Smooth muscle cell (in vitro differentiated cells): Measurements from ENCODE around the gene DNMT1. TPM values are rescaled to one million over a fixed set of nuclear protein-coding genes. Genes with fewer than 3 reads are reported as not detected.

ENCODE experiments used
- DNase-seq: peaks from one replicate; lab custom pipeline; 2025; ENCODE audit not compliant: unreplicated experiment; lab: John Stamatoyannopoulos, UW
- H2AFZ ChIP-seq: fragments of 200-600 bp; sonication (generic); 2 replicates; pipeline ENCODE4 v1.6.0; 2016; ENCODE audit warnings: antibody characterized with exemption, low read depth, mild to moderate bottlenecking
- H3F3A ChIP-seq: fragments of 200-600 bp; sonication (generic); 2 replicates; pipeline ENCODE4 v1.6.0; 2017; ENCODE audit warnings: antibody characterized with exemption, low read depth
- H3K27ac ChIP-seq: fragments of 200-600 bp; sonication (generic); 2 replicates; pipeline ENCODE4 v1.5.1; 2016; ENCODE audit warnings: low read depth, mild to moderate bottlenecking
- H3K27me3 ChIP-seq: fragments of 200-600 bp; sonication (generic); 2 replicates; pipeline ENCODE4 v1.6.1; 2016; ENCODE audit warnings: low read depth, mild to moderate bottlenecking
- H3K36me3 ChIP-seq: fragments of 200-600 bp; sonication (generic); 2 replicates; pipeline ENCODE4 v1.5.1; 2016; ENCODE audit warnings: low read depth
- H3K4me1 ChIP-seq: fragments of 200-600 bp; sonication (generic); 2 replicates; pipeline ENCODE4 v1.5.1; 2016; ENCODE audit warnings: low read depth
- H3K4me2 ChIP-seq: fragments of 200-600 bp; sonication (generic); 2 replicates; pipeline ENCODE4 v1.6.0; 2016; ENCODE audit warnings: mild to moderate bottlenecking
- H3K4me3 ChIP-seq: fragments of 200-600 bp; sonication (generic); 2 replicates; pipeline ENCODE4 v1.5.1; 2016; ENCODE audit warnings: mild to moderate bottlenecking
- H3K79me2 ChIP-seq: fragments of 200-600 bp; sonication (generic); 2 replicates; pipeline ENCODE4 v1.6.0; 2016; ENCODE audit warnings: low read depth, mild to moderate bottlenecking
- H3K9ac ChIP-seq: fragments of 200-600 bp; sonication (generic); 2 replicates; pipeline ENCODE4 v1.6.0; 2016; ENCODE audit warnings: low read depth
- H3K9me3 ChIP-seq: fragments of 200-600 bp; sonication (generic); replicated peaks from 2 replicates; pipeline ENCODE4 v1.5.1; 2016; ENCODE audit warnings: low read depth
- H4K20me1 ChIP-seq: fragments of 200-600 bp; sonication (generic); 2 replicates; pipeline ENCODE4 v1.6.0; 2016; ENCODE audit warnings: low read depth
- CTCF ChIP-seq: fragments of 200-600 bp; sonication (generic); IDR thresholded peaks from 2 replicates; pipeline ENCODE4 v1.5.1; 2017; ENCODE audit warnings: borderline replicate concordance, mild to moderate bottlenecking, antibody characterized with exemption; ENCODE audit not compliant: insufficient read depth, poor library complexity, severe bottlenecking
- WGBS: methylation state at CpG from one replicate; pipeline ENCODE4 v1.1.7; 2016; ENCODE audit warnings: low lambda C conversion rate; 5-methylcytosine and 5-hydroxymethylcytosine counted together
- polyA plus RNA-seq: library from polyadenylated mRNA; unstranded; fragments of >200 nt; fragmentation: Nextera tagmentation; extraction: Ambion mirVana; gene quantifications from 2 replicates; pipeline ENCODE4 v1.2.1, GENCODE V29; 2016
- total RNA-seq: library from RNA; depleted of rRNA; stranded (reverse); fragments of >200 nt; gene quantifications from 2 replicates; pipeline ENCODE4 v1.2.3, GENCODE V29; 2014

Gene DNMT1
- total and polyA plus RNA-seq, 2 experiments from 2014 or later = 39.5 to 56.7 TPM

- no peak for DNase-seq
- H4K20me1 ChIP-seq = peaks cover 3% of the 10 kb centered on the region
- H3K4me1 ChIP-seq = no peaks in the 10 kb centered on the region
- no peak overlapping the region for H3K9ac ChIP-seq
- peaks cover 13% of the 10 kb centered on the region for H3K79me2 ChIP-seq
- H3K27me3 ChIP-seq = no peaks in the 10 kb centered on the region
- H3K36me3 ChIP-seq = no peaks in the 10 kb centered on the region
- no peak overlapping the region for H3K4me2 ChIP-seq
- peak; percentile 51 for TF ChIP-seq CTCF
- peaks cover 6% of the 10 kb centered on the region for H3F3A ChIP-seq
- 43% methylated on average over 24 of the region's 25 CpGs for WGBS
- H3K27ac ChIP-seq = peak overlapping the region; percentile 31
- no peak overlapping the region for H3K4me3 ChIP-seq
- H2AFZ ChIP-seq = no peak overlapping the region
- H3K9me3 ChIP-seq = no peaks in the 10 kb centered on the region
Measured at GRCh38 chr19:10112895-10113591, 81.7 kb downstream of the DNMT1 start.

- no peak overlapping the region for H3K4me2 ChIP-seq
- H3K4me1 ChIP-seq = peaks cover 5% of the 10 kb centered on the region
- no peak overlapping the region for H3K4me3 ChIP-seq
- H3K79me2 ChIP-seq = peaks cover 13% of the 10 kb centered on the region
- H3K27ac ChIP-seq = peak overlapping the region; percentile 31
- WGBS = 62% methylated on average over 23 of the region's 23 CpGs
- no peak for TF ChIP-seq CTCF
- H3K9ac ChIP-seq = no peak overlapping the region
- no peaks in the 10 kb centered on the region for H3K36me3 ChIP-seq
- no peak overlapping the region for H2AFZ ChIP-seq
- no peak for DNase-seq
- no peaks in the 10 kb centered on the region for H3K27me3 ChIP-seq
- peaks cover 6% of the 10 kb centered on the region for H3F3A ChIP-seq
- H3K9me3 ChIP-seq = no peaks in the 10 kb centered on the region
- H4K20me1 ChIP-seq = peaks cover 3% of the 10 kb centered on the region
Measured at GRCh38 chr19:10112037-10112761, 82.6 kb downstream of the DNMT1 start.

- Histone ChIP-seq H3K4me1 (peaks cover 10% of the 10 kb centered on the region), H3K36me3 (no peaks in the 10 kb centered on the region), H3K4me3 (no peak within 1 kb of the TSS), H3K9ac (no peak within 1 kb of the TSS), H3K27ac (peak within 1 kb of the TSS; percentile 31), H3K4me2 (no peak within 1 kb of the TSS), H3F3A (peaks cover 6% of the 10 kb centered on the region), H3K79me2 (peaks cover 19% of the 10 kb centered on the region), H4K20me1 (peaks cover 3% of the 10 kb centered on the region), H3K9me3 (no peaks in the 10 kb centered on the region), H3K27me3 (no peaks in the 10 kb centered on the region), H2AFZ (no peak within 1 kb of the TSS)
- WGBS = 80% methylated on average over 8 of the region's 8 CpGs
- DNase-seq = no peak
- TF ChIP-seq CTCF = no peak
Measured at GRCh38 chr19:10111405-10111811, 83.3 kb downstream of the DNMT1 start, which contains the start of gene P2RY11. Gene P2RY11, plus strand, starts transcription at chr19:10111693. Its CDS starts 29 bp downstream, at chr19:10111722.

GRCh38 chr19:10110972-10111317 lies 83.8 kb downstream of the DNMT1 start:
- WGBS = 97% methylated on average over 19 of the region's 19 CpGs
- H3K36me3 ChIP-seq = no peaks in the 10 kb centered on the region

More at GRCh38 chr19:10110972-10111317, 83.8 kb downstream of the DNMT1 start:
- Histone ChIP-seq H3K9ac (no peak overlapping the region), H3K4me2 (no peak overlapping the region), H3K9me3 (no peaks in the 10 kb centered on the region), H4K20me1 (peaks cover 3% of the 10 kb centered on the region), H3K4me1 (peaks cover 10% of the 10 kb centered on the region), H3K27ac (no peak overlapping the region), H3F3A (peaks cover 6% of the 10 kb centered on the region), H3K79me2 (peaks cover 22% of the 10 kb centered on the region), H3K4me3 (no peak overlapping the region), H3K27me3 (no peaks in the 10 kb centered on the region), H2AFZ (no peak overlapping the region)
- TF ChIP-seq CTCF = no peak
- no peak for DNase-seq
